Peyer's patch (tissue), 4 donors: ENCODE results near the gene FAM118A. TPM values are rescaled to one million over a fixed set of nuclear protein-coding genes. Genes with fewer than 3 reads are reported as not detected.

Source experiments
- DNase-seq, 3 donors: peaks; one replicate each; pipeline ENCODE4 v3.0.0-alpha.2; 2017 to 2019
- H3K27ac ChIP-seq, 4 donors: fragments of 200-600 bp; sonication (generic); one replicate each; pipeline ENCODE4 v1.5.1; 2016 to 2019
- H3K27me3 ChIP-seq, 2 donors: fragments of 200-600 bp; sonication (generic); one replicate each; pipeline ENCODE4 v1.5.1; 2019
- H3K36me3 ChIP-seq, 3 donors: fragments of 200-600 bp; sonication (generic); one replicate each; pipeline ENCODE4 v1.5.1; 2016 to 2019
- H3K4me1 ChIP-seq, 4 donors: fragments of 200-600 bp; sonication (generic); one replicate each; pipeline ENCODE4 v1.5.1; 2016 to 2019
- H3K4me3 ChIP-seq, 4 donors: fragments of 200-600 bp; sonication (generic); 1 replicate in 3 of 4; 2 replicates in 1 of 4; pipeline ENCODE4 v1.5.1; 2016 to 2019; ENCODE audit warnings: mild to moderate bottlenecking in 1 of 4
- H3K9me3 ChIP-seq, 4 donors: fragments of 200-600 bp; sonication (generic); one replicate each; pipeline ENCODE4 v1.5.1; 2016 to 2019; ENCODE audit warnings: mild to moderate bottlenecking in 1 of 4
- POLR2A ChIP-seq, 2 donors: fragments of 450-650 bp; IDR thresholded peaks; one replicate each; pipeline ENCODE4 v1.5.1; 2017; ENCODE audit warnings: antibody characterized with exemption in 2 of 2, mild to moderate bottlenecking in 2 of 2, moderate library complexity in 2 of 2
- total RNA-seq, 4 donors: library from RNA; depleted of rRNA; stranded (reverse); fragments of >200 nt; gene quantifications; one replicate each; pipeline ENCODE4 v1.1.0, GENCODE V29; 2016
- TF ChIP-seq, protein P1 (sequence below), 6 experiments: fragments of 450-650 bp in 4 of 6; fragments of 200-600 bp in 2 of 6; sonication (generic) in 1 of 6; IDR thresholded peaks; one replicate each; pipeline ENCODE4 v1.5.1; 2017 to 2019; ENCODE audit warnings: antibody characterized with exemption in 6 of 6, mild to moderate bottlenecking in 3 of 6, moderate library complexity in 1 of 6

The FAM118A gene
- total RNA-seq, 4 donors from 2014 or later: 46.4 to 1,083 (median 189) TPM

GRCh38 chr22:45314786-45315185 is 5.1 kb downstream of the FAM118A start:
- H3K27me3 ChIP-seq: no peaks in the 10 kb centered on the region
- H3K36me3 ChIP-seq: no peaks in the 10 kb centered on the region
- no peak for TF ChIP-seq POLR2A (IDR thresholded peaks at IDR 0.05)
- TF ChIP-seq, protein P1, sequence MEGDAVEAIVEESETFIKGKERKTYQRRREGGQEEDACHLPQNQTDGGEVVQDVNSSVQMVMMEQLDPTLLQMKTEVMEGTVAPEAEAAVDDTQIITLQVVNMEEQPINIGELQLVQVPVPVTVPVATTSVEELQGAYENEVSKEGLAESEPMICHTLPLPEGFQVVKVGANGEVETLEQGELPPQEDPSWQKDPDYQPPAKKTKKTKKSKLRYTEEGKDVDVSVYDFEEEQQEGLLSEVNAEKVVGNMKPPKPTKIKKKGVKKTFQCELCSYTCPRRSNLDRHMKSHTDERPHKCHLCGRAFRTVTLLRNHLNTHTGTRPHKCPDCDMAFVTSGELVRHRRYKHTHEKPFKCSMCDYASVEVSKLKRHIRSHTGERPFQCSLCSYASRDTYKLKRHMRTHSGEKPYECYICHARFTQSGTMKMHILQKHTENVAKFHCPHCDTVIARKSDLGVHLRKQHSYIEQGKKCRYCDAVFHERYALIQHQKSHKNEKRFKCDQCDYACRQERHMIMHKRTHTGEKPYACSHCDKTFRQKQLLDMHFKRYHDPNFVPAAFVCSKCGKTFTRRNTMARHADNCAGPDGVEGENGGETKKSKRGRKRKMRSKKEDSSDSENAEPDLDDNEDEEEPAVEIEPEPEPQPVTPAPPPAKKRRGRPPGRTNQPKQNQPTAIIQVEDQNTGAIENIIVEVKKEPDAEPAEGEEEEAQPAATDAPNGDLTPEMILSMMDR (IDR thresholded peaks at IDR 0.05): no peak
- H3K9me3 ChIP-seq: no peaks in the 10 kb centered on the region
- peaks cover 0 to 40% (median 16%) of the 10 kb centered on the region in 4 donors for H3K4me1 ChIP-seq
- no peak for DNase-seq
- no peak overlapping the region for H3K4me3 ChIP-seq
- no peak overlapping the region for H3K27ac ChIP-seq

DNA sequence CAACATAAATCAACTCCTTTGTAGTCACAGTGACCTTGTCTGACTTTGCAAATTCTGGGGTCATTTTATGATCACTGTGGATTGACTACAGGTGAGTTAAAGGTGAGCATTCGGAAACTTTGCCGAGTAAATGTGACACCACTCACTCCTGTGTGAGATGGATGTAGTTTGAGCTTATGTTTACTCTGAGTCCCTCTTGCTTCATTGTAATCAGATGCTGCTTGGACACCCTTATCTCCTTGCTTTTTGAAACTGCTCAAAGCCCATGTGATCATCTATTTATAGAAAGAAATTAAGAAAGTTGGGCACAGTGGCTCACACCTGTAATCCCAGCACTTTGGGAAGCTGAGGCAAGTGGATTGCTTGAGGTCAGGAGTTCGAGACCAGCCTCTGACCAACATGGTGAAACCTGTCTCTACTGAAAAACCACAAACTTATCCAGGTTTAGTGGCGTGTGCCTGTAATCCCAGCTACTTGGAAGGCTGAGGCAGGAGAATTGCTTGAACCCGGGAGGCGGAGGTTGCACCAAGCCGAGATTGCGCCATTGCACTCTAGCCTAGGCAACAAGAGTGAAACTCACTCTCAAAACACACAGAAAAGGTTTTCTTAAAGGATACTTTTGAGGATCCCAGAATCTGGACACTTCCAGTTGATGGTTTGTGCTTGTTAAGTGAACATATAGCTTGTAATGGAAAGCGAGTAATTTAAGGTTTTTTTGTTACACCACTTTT is 7.2 kb downstream of the FAM118A start:
- H3K4me3 ChIP-seq: no peak overlapping the region
- TF ChIP-seq POLR2A (IDR thresholded peaks at IDR 0.05): no peak
- TF ChIP-seq, protein P1 (IDR thresholded peaks at IDR 0.05): no peak
- DNase-seq: no peak
- no peaks in the 10 kb centered on the region for H3K9me3 ChIP-seq
- H3K4me1 ChIP-seq: peaks cover 0 to 35% (median 10%) of the 10 kb centered on the region in 4 donors
- peaks cover 0 to 5% (median 0%) of the 10 kb centered on the region in 3 donors for H3K36me3 ChIP-seq
- no peaks in the 10 kb centered on the region for H3K27me3 ChIP-seq
- H3K27ac ChIP-seq: peak overlapping the region; percentile 75 to 86 (median 77)

DNA sequence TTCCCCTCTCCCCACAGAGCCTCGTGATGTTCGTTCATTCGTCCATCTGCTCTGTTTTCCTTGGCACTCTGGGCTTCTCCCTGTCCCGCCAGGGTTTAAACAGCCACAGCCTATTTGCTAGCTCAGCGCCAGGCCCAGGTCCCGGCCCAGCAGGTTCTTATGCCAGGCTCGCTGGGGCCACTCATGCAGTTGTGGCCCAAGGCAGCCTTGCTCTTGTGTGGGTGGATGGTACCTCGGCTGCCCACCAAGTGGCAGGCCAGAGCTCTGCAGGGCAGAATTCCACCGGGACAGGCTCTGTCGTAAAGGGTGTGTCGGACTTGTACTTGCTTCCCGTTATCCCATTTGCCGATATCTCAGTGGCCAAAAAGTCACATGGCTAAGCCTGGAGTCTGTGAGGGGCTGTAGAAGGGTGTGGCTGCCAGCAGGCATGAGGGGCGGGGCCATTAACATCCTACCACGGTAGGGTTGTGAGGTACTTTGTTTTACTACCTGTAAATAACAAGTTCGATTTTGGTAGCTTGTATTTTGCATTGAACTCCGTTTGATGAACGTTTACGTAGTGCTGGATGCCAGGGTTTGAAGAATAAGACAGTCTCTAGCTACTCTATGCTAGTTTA is 7.9 kb downstream of the FAM118A start:
- Histone ChIP-seq H3K4me1 (peaks cover 0 to 35% (median 10%) of the 10 kb centered on the region in 4 donors), H3K4me3 (no peak overlapping the region), H3K27me3 (no peaks in the 10 kb centered on the region), H3K9me3 (no peaks in the 10 kb centered on the region), H3K36me3 (peaks cover 0 to 10% (median 0%) of the 10 kb centered on the region in 3 donors), H3K27ac (peak overlapping the region; percentile 75 to 86 (median 77))
- peak in 2 of 3 donors; percentile 59 to 68 for DNase-seq
- TF ChIP-seq, protein P1 (IDR thresholded peaks at IDR 0.05): peak in 4 of 6 experiments; percentile 4 to 55 (median 52)
- TF ChIP-seq POLR2A (IDR thresholded peaks at IDR 0.05): no peak

DNA sequence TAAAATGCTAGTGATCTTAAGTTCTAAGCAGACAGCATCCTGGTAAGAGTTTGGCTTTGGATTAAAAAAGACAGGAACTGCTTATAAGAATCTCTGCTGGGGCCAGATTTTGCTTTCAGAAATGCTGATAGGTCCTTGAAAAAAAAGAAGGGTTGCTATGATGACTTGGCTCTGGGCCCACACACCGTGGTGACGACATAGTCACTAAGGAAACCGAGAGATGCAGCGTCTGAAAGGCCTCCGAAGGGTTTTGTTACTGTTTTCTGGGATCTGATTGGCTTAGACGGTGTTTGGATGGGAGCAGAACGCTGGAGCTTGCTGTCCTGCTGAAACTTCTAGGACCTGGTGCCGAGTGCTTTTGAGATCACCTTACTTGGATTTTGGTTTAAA is 8.4 kb downstream of the FAM118A start:
- peaks cover 0 to 35% (median 10%) of the 10 kb centered on the region in 4 donors for H3K4me1 ChIP-seq
- peak overlapping the region in 2 of 4 donors; percentile 2 to 16 for H3K4me3 ChIP-seq
- peak in 2 of 3 donors; percentile 85 to 94 for DNase-seq
- peak overlapping the region; percentile 75 to 86 (median 77) for H3K27ac ChIP-seq
- peaks cover 0 to 15% (median 0%) of the 10 kb centered on the region in 3 donors for H3K36me3 ChIP-seq
- H3K27me3 ChIP-seq: no peaks in the 10 kb centered on the region
- TF ChIP-seq POLR2A (IDR thresholded peaks at IDR 0.05): no peak
- TF ChIP-seq, protein P1 (IDR thresholded peaks at IDR 0.05): no peak
- H3K9me3 ChIP-seq: no peaks in the 10 kb centered on the region

DNA sequence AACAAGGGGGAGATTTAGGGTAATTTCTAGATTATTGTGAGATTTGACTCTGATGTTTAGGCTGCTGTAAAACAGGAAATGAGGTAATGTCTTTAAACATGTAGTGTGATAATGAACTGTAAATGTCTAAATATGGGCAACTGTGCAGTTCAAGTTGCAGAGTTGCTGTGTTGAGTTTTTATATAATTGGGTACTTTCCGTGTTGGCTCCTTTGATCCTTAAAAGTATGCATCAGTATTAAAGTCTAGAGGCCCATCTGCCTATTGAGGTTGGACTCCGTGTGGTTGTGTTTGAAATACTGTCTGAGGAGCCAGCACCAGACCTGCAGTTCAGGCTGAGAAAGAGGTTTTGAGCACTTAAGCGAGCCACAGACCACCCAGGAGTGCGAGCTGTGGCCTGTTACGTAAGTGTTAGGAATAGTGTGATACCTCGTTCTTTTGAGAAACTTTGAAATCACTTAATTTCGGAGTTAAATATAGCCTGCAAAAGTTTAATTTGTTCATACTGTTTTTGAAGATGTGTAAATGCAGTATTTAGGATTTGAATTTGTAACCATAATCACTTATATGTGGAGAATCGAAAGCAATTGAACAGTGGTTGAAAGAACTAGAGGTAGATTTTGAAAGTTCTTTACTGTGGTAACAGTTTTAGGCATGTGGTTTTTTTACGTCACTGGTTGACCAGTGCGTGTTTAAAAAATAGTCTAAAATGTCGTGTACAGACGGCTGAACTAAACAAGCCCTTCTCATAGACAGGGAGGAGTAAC is 9.0 kb downstream of the FAM118A start:
- H3K4me1 ChIP-seq: peaks cover 0 to 35% (median 10%) of the 10 kb centered on the region in 4 donors
- no peaks in the 10 kb centered on the region for H3K9me3 ChIP-seq
- peaks cover 0 to 21% (median 0%) of the 10 kb centered on the region in 3 donors for H3K36me3 ChIP-seq
- peak in 1 of 3 donors; percentile 61 for DNase-seq
- no peaks in the 10 kb centered on the region for H3K27me3 ChIP-seq
- TF ChIP-seq, protein P1 (IDR thresholded peaks at IDR 0.05): no peak
- no peak for TF ChIP-seq POLR2A (IDR thresholded peaks at IDR 0.05)
- peak overlapping the region; percentile 2 to 16 (median 6) for H3K4me3 ChIP-seq
- peak overlapping the region; percentile 75 to 86 (median 77) for H3K27ac ChIP-seq
